GM19351 (cell line): ENCODE data around the gene ABCC9.

Source experiments
- ATAC-seq: cut with Tn5 transposase; IDR thresholded peaks from one replicate; pipeline ENCODE4 v1.9.1; 2021; ENCODE audit warnings: mild to moderate bottlenecking, moderate library complexity; ENCODE audit not compliant: unreplicated experiment

The ABCC9 gene

GRCh38 chr12:21776175-21776574 lies 165.1 kb downstream of the ABCC9 start:
- no peak for ATAC-seq

GRCh38 chr12:21775133-21775820 lies 165.9 kb downstream of the ABCC9 start:
- ATAC-seq: no peak

GRCh38 chr12:21774358-21775132 lies 166.7 kb downstream of the ABCC9 start, which contains the start of gene KCNJ8:
Gene KCNJ8 (minus strand): TSS chr12:21774706. CDS start chr12:21773616, 1,090 bp downstream.
- ATAC-seq: no peak

GRCh38 chr12:21773806-21774205 lies 167.4 kb downstream of the ABCC9 start:
- ATAC-seq: no peak

- ATAC-seq: no peak
Observed at GRCh38 chr12:21773263-21773741, 167.9 kb downstream of the ABCC9 start.

GRCh38 chr12:21771311-21771710 lies 169.9 kb downstream of the ABCC9 start:
- no peak for ATAC-seq

- ATAC-seq: no peak
Observed at GRCh38 chr12:21769307-21769706, 171.9 kb downstream of the ABCC9 start.

GRCh38 chr12:21766403-21766802 lies 174.8 kb downstream of the ABCC9 start:
- ATAC-seq: no peak

- ATAC-seq: no peak
Observed at GRCh38 chr12:21764950-21765349, 176.3 kb downstream of the ABCC9 start.

GRCh38 chr12:21764065-21764464 lies 177.2 kb downstream of the ABCC9 start:
- ATAC-seq: no peak

GRCh38 chr12:21763531-21763930 lies 177.7 kb downstream of the ABCC9 start:
- no peak for ATAC-seq

- ATAC-seq: no peak
Observed at GRCh38 chr12:21759737-21760136, 181.5 kb downstream of the ABCC9 start.

- ATAC-seq: no peak
Observed at GRCh38 chr12:21757735-21758134, 183.5 kb downstream of the ABCC9 start.

- no peak for ATAC-seq
Observed at GRCh38 chr12:21756699-21757098, 184.5 kb downstream of the ABCC9 start.

- ATAC-seq: no peak
Observed at GRCh38 chr12:21751517-21751916, 189.7 kb downstream of the ABCC9 start.
